Measurements from ENCODE around the gene TRPM7.

- no peak for TF ChIP-seq POLR2A (IDR thresholded peaks at IDR 0.05)
- TF ChIP-seq, protein P1, sequence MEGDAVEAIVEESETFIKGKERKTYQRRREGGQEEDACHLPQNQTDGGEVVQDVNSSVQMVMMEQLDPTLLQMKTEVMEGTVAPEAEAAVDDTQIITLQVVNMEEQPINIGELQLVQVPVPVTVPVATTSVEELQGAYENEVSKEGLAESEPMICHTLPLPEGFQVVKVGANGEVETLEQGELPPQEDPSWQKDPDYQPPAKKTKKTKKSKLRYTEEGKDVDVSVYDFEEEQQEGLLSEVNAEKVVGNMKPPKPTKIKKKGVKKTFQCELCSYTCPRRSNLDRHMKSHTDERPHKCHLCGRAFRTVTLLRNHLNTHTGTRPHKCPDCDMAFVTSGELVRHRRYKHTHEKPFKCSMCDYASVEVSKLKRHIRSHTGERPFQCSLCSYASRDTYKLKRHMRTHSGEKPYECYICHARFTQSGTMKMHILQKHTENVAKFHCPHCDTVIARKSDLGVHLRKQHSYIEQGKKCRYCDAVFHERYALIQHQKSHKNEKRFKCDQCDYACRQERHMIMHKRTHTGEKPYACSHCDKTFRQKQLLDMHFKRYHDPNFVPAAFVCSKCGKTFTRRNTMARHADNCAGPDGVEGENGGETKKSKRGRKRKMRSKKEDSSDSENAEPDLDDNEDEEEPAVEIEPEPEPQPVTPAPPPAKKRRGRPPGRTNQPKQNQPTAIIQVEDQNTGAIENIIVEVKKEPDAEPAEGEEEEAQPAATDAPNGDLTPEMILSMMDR (IDR thresholded peaks at IDR 0.05) = no peak
- TF ChIP-seq POLR2AphosphoS5 (IDR thresholded peaks at IDR 0.05) = no peak
- no peak for TF ChIP-seq EP300 (IDR thresholded peaks at IDR 0.05)
Measured at GRCh38 chr15:50655555-50655954, 31.0 kb downstream of the TRPM7 start.
